HCT116 (cell line): ENCODE results near the gene ITSN1. TPM values are rescaled to one million over a fixed set of nuclear protein-coding genes. Genes with fewer than 3 reads are reported as not detected.

Experiments
- ATAC-seq: fragments of 200-7000 bp; cut with Tn5 transposase; 2 replicates; pipeline ENCODE4 v1.9.1; 2020; ENCODE audit warnings: mild to moderate bottlenecking, moderate library complexity
- BruUV-seq: library from RNA; stranded (reverse); fragments of 400-500 nt; replicated peaks from 2 replicates; lab custom pipeline; 2021; lab: Mats Ljungman, UMichigan
- CTCF ChIA-PET: fragments of 300-600 bp; sonication (Branson Sonifier 250); formaldehyde crosslinking; loops from one replicate; lab custom pipeline; 2021; ENCODE audit warnings: antibody characterized with exemption; lab: Charles Lee
- POLR2A ChIA-PET: fragments of 300-600, 350-600 bp; sonication (Branson Sonifier 250); formaldehyde crosslinking; loops from one replicate; lab custom pipeline; 2021; ENCODE audit warnings: antibody characterized with exemption; lab: Charles Lee
- RAD21 ChIA-PET, 2 experiments: fragments of 300-600 bp; sonication (Branson Sonifier 250); formaldehyde crosslinking; loops; one replicate each; lab custom pipeline; 2023; ENCODE audit warnings: low total read pairs in 2 of 2; ENCODE audit not compliant: uncharacterized antibody in 2 of 2, unreplicated experiment in 2 of 2, low non-redundant PET in 1 of 2; lab: Charles Lee
- DNase-seq: peaks from one replicate; pipeline ENCODE4 v3.0.0-alpha.2; 2010; ENCODE audit warnings: low read depth, low spot score
- H2AFZ ChIP-seq: fragments of 200-600 bp; shearing (Covaris generic), sonication (generic); 2 replicates; pipeline ENCODE4 v1.6.1; 2017; ENCODE audit warnings: low read depth, mixed run types, mixed read lengths, antibody characterized with exemption, low read length; ENCODE audit not compliant: poor library complexity, severe bottlenecking
- H3K27ac ChIP-seq: 2 replicates; pipeline ENCODE4 v1.5.1; 2012; ENCODE audit warnings: low read depth, low read length
- H3K27me3 ChIP-seq: fragments of 200-600 bp; sonication (generic); 2 replicates; pipeline ENCODE4 v1.6.1; 2016; ENCODE audit warnings: mixed run types, low read length, mixed read lengths; ENCODE audit not compliant: insufficient read depth
- H3K36me3 ChIP-seq, 2 experiments: fragments of 200-500 bp in 1 of 2; fragments of 200-600 bp in 1 of 2; sonication (Bioruptor generic) in 1 of 2; sonication (generic) in 1 of 2; 2 replicates each; pipeline versions ENCODE4 v1.5.1 to v1.6.1; 2014 to 2016; ENCODE audit warnings: low read length in 2 of 2, inconsistent platforms in 1 of 2, mixed read lengths in 1 of 2, mixed run types in 1 of 2; ENCODE audit not compliant: insufficient read depth in 2 of 2, control insufficient read depth in 1 of 2
- H3K4me1 ChIP-seq, 2 experiments: fragments of 200-600 bp in 1 of 2; sonication (generic) in 1 of 2; 2 replicates each; pipeline versions ENCODE4 v1.5.1 to v1.6.1; 2012 to 2017; ENCODE audit warnings: low read length in 2 of 2, inconsistent platforms in 1 of 2, mild to moderate bottlenecking in 1 of 2, mixed read lengths in 1 of 2, mixed run types in 1 of 2, moderate library complexity in 1 of 2; ENCODE audit not compliant: insufficient read depth in 2 of 2, control insufficient read depth in 1 of 2
- H3K4me2 ChIP-seq: fragments of 200-600 bp; sonication (generic); 2 replicates; pipeline ENCODE4 v1.6.1; 2017; ENCODE audit warnings: mixed run types, low read length, mixed read lengths
- H3K4me3 ChIP-seq, 2 experiments: fragments of 200-600 bp in 1 of 2; sonication (generic) in 1 of 2; replicated peaks in 1 of 2; 2 replicates each; pipeline ENCODE4 v1.5.1; 2011 to 2016; ENCODE audit warnings: low read length in 2 of 2, control low read depth in 1 of 2, low read depth in 1 of 2, mild to moderate bottlenecking in 1 of 2, mixed read lengths in 1 of 2, mixed run types in 1 of 2
- H3K79me2 ChIP-seq: fragments of 200-600 bp; sonication (generic); 2 replicates; pipeline ENCODE4 v1.6.1; 2017; ENCODE audit warnings: mild to moderate bottlenecking, mixed run types, low read length, moderate library complexity, mixed read lengths; ENCODE audit not compliant: insufficient read depth
- H3K9ac ChIP-seq: fragments of 200-600 bp; sonication (generic); 2 replicates; pipeline ENCODE4 v1.6.1; 2016; ENCODE audit warnings: low read length, mixed read lengths
- H3K9me2 ChIP-seq: fragments of 200-600 bp; sonication (generic), shearing (Covaris generic); 2 replicates; pipeline ENCODE4 v1.6.1; 2017; ENCODE audit warnings: mixed run types, mild to moderate bottlenecking, moderate library complexity; ENCODE audit not compliant: insufficient read depth
- H3K9me3 ChIP-seq, 2 experiments: fragments of 200-500 bp in 1 of 2; fragments of 200-600 bp in 1 of 2; sonication (Bioruptor generic) in 1 of 2; sonication (generic) in 1 of 2; 2 replicates each; pipeline ENCODE4 v1.6.1; 2014 to 2017; ENCODE audit warnings: low read length in 2 of 2, mixed read lengths in 2 of 2, inconsistent platforms in 1 of 2, low read depth in 1 of 2, mild to moderate bottlenecking in 1 of 2, mixed run types in 1 of 2, moderate library complexity in 1 of 2; ENCODE audit not compliant: control insufficient read depth in 1 of 2, insufficient read depth in 1 of 2
- H4K20me1 ChIP-seq: fragments of 200-600 bp; sonication (generic), shearing (Covaris generic); 2 replicates; pipeline ENCODE4 v1.6.1; 2017; ENCODE audit warnings: mixed run types, mild to moderate bottlenecking, moderate library complexity; ENCODE audit not compliant: insufficient read depth
- CBX3 ChIP-seq: IDR thresholded peaks from 2 replicates; pipeline ENCODE4 v1.6.1; 2012; ENCODE audit warnings: low read depth
- CEBPB ChIP-seq: IDR thresholded peaks from 2 replicates; pipeline ENCODE4 v1.6.1; 2012; ENCODE audit warnings: low read depth
- ELF1 ChIP-seq: IDR thresholded peaks from 2 replicates; pipeline ENCODE4 v1.6.1; 2012; ENCODE audit warnings: low read depth, borderline replicate concordance
- EZH2phosphoT487 ChIP-seq: fragments of 200-600 bp; IDR thresholded peaks from 2 replicates; pipeline ENCODE4 v1.6.1; 2018; ENCODE audit warnings: antibody characterized with exemption, borderline replicate concordance
- POLR2A ChIP-seq: IDR thresholded peaks from 2 replicates; pipeline ENCODE4 v1.7.0; 2011; ENCODE audit warnings: borderline replicate concordance; ENCODE audit not compliant: insufficient read depth, insufficient read length; ENCODE audit errors: extremely low read depth
- POLR2AphosphoS5 ChIP-seq: IDR thresholded peaks from 2 replicates; pipeline ENCODE4 v1.6.1; 2011; ENCODE audit warnings: mild to moderate bottlenecking, low read depth, low read length, moderate library complexity
- RAD21 ChIP-seq: IDR thresholded peaks from 2 replicates; pipeline ENCODE4 v1.6.1; 2012; ENCODE audit warnings: low read depth, mild to moderate bottlenecking
- SP1 ChIP-seq: IDR thresholded peaks from 2 replicates; pipeline ENCODE4 v1.6.1; 2012; ENCODE audit warnings: low read depth
- SRF ChIP-seq: IDR thresholded peaks from 2 replicates; pipeline ENCODE4 v1.6.1; 2012; ENCODE audit warnings: low read depth
- YY1 ChIP-seq: IDR thresholded peaks from 2 replicates; pipeline ENCODE4 v1.6.1; 2011; ENCODE audit warnings: low read length, low read depth, moderate library complexity, mild to moderate bottlenecking; ENCODE audit not compliant: insufficient replicate concordance; ENCODE audit errors: extremely low read depth
- ZBTB33 ChIP-seq: IDR thresholded peaks from 2 replicates; pipeline ENCODE4 v1.6.1; 2011; ENCODE audit warnings: mild to moderate bottlenecking, low read length, moderate library complexity; ENCODE audit not compliant: insufficient replicate concordance; ENCODE audit errors: extremely low read depth
- ZFX ChIP-seq: fragments of 450-650 bp; IDR thresholded peaks from 2 replicates; pipeline ENCODE4 v1.6.1; 2017
- ZNF274 ChIP-seq: fragments of 200-500 bp; sonication (Bioruptor generic); IDR thresholded peaks from 2 replicates; pipeline ENCODE4 v1.6.1; 2014; ENCODE audit warnings: mild to moderate bottlenecking, low read depth, low read length, inconsistent platforms
- intact Hi-C: fragments of 100-400 bp; cut with micrococcal nuclease; formaldehyde crosslinking; loops from 2 replicates; pipeline ENCODE4 v1.10.0; 2022
- total RNA-seq: library from RNA; stranded (reverse); gene quantifications from one replicate; pipeline ENCODE4 v1.2.1, GENCODE V29; 2021; ENCODE audit not compliant: unreplicated experiment
- TF ChIP-seq, protein P1 (sequence below): IDR thresholded peaks from 2 replicates; pipeline ENCODE4 v1.6.1; 2012
- TF ChIP-seq, protein P2 (sequence below): IDR thresholded peaks from 2 replicates; pipeline ENCODE4 v1.6.1; 2012; ENCODE audit warnings: low read depth
- TF ChIP-seq, protein P3 (sequence below), 3 experiments: fragments of 200-600 bp in 1 of 3; sonication (generic) in 1 of 3; IDR thresholded peaks in 2 of 3; conservative IDR thresholded peaks in 1 of 3; 2 replicates each; pipeline ENCODE4 v1.5.1; 2012 to 2017; ENCODE audit warnings: low read depth in 2 of 3, low read length in 2 of 3, antibody characterized with exemption in 1 of 3, borderline replicate concordance in 1 of 3, control low read depth in 1 of 3, mild to moderate bottlenecking in 1 of 3, mixed read lengths in 1 of 3, mixed run types in 1 of 3, moderate library complexity in 1 of 3; ENCODE audit not compliant: insufficient read depth in 1 of 3

Gene ITSN1
- total RNA-seq, 1 experiment from 2014 or later: 25.8 TPM

GRCh38 chr21:33734291-33734690, 92.0 kb downstream of the ITSN1 start:
- BruUV-seq: no TSS peak
- Histone ChIP-seq H2AFZ (no peak overlapping the region), H3K9ac (no peak overlapping the region), H3K4me2 (no peak overlapping the region), H3K4me3 (no peak overlapping the region), H3K9me2 (no peaks in the 10 kb centered on the region), H3K27ac (no peak overlapping the region)
- CTCF ChIA-PET: no interaction called here
- intact Hi-C loops: no loop called here
- TF ChIP-seq ZFX (no peak), SP1 (no peak), CBX3 (no peak), ELF1 (no peak), ZBTB33 (no peak), EZH2phosphoT487 (no peak), RAD21 (no peak), YY1 (no peak), SRF (no peak), ZNF274 (no peak), POLR2AphosphoS5 (no peak), POLR2A (no peak), CEBPB (no peak)
- TF ChIP-seq, protein P1, sequence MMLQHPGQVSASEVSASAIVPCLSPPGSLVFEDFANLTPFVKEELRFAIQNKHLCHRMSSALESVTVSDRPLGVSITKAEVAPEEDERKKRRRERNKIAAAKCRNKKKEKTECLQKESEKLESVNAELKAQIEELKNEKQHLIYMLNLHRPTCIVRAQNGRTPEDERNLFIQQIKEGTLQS: no peak
- TF ChIP-seq, protein P2, sequence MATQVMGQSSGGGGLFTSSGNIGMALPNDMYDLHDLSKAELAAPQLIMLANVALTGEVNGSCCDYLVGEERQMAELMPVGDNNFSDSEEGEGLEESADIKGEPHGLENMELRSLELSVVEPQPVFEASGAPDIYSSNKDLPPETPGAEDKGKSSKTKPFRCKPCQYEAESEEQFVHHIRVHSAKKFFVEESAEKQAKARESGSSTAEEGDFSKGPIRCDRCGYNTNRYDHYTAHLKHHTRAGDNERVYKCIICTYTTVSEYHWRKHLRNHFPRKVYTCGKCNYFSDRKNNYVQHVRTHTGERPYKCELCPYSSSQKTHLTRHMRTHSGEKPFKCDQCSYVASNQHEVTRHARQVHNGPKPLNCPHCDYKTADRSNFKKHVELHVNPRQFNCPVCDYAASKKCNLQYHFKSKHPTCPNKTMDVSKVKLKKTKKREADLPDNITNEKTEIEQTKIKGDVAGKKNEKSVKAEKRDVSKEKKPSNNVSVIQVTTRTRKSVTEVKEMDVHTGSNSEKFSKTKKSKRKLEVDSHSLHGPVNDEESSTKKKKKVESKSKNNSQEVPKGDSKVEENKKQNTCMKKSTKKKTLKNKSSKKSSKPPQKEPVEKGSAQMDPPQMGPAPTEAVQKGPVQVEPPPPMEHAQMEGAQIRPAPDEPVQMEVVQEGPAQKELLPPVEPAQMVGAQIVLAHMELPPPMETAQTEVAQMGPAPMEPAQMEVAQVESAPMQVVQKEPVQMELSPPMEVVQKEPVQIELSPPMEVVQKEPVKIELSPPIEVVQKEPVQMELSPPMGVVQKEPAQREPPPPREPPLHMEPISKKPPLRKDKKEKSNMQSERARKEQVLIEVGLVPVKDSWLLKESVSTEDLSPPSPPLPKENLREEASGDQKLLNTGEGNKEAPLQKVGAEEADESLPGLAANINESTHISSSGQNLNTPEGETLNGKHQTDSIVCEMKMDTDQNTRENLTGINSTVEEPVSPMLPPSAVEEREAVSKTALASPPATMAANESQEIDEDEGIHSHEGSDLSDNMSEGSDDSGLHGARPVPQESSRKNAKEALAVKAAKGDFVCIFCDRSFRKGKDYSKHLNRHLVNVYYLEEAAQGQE: no peak
- TF ChIP-seq, protein P3, sequence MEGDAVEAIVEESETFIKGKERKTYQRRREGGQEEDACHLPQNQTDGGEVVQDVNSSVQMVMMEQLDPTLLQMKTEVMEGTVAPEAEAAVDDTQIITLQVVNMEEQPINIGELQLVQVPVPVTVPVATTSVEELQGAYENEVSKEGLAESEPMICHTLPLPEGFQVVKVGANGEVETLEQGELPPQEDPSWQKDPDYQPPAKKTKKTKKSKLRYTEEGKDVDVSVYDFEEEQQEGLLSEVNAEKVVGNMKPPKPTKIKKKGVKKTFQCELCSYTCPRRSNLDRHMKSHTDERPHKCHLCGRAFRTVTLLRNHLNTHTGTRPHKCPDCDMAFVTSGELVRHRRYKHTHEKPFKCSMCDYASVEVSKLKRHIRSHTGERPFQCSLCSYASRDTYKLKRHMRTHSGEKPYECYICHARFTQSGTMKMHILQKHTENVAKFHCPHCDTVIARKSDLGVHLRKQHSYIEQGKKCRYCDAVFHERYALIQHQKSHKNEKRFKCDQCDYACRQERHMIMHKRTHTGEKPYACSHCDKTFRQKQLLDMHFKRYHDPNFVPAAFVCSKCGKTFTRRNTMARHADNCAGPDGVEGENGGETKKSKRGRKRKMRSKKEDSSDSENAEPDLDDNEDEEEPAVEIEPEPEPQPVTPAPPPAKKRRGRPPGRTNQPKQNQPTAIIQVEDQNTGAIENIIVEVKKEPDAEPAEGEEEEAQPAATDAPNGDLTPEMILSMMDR (IDR thresholded peaks at IDR 0.05 in 2 of 3, conservative IDR thresholded peaks at IDR 0.05 in 1 of 3; ENCODE audit: borderline replicate concordance in 1 of 3, insufficient read depth in 1 of 3, low read depth in 2 of 3, low read length in 2 of 3): no peak
- TF ChIP-seq, all 23 proteins: peak for 0
- no peaks in the 10 kb centered on the region for H3K9me3 ChIP-seq
- RAD21 ChIA-PET: no interaction called here
- H4K20me1 ChIP-seq: no peaks in the 10 kb centered on the region
- no peaks in the 10 kb centered on the region for H3K36me3 ChIP-seq
- POLR2A ChIA-PET: no interaction called here
- ATAC-seq (no peak), DNase-seq (no peak)
- H3K79me2 ChIP-seq: no peaks in the 10 kb centered on the region
- H3K4me1 ChIP-seq: peaks cover 0 to 5% of the 10 kb centered on the region in 2 experiments; a peak in 1 of 4 replicates
- no peaks in the 10 kb centered on the region for H3K27me3 ChIP-seq
